GM12878 (cell line): Measurements from ENCODE around the gene ARHGAP26. TPM values are rescaled to one million over a fixed set of nuclear protein-coding genes. Genes with fewer than 3 reads are reported as not detected.

Experiments used
- BACH1 ChIP-seq: fragments of 450-650 bp; IDR thresholded peaks from 2 replicates; pipeline ENCODE4 v1.6.1; 2017; ENCODE audit warnings: mild to moderate bottlenecking, borderline replicate concordance
- BMI1 ChIP-seq: fragments of 450-650 bp; IDR thresholded peaks from 2 replicates; pipeline ENCODE4 v1.6.1; 2016; ENCODE audit warnings: mild to moderate bottlenecking, moderate library complexity, borderline replicate concordance
- CHD2 ChIP-seq: IDR thresholded peaks from 2 replicates; pipeline ENCODE4 v1.6.1; 2011; ENCODE audit warnings: low read depth, low read length, improper control_type of control experiment, borderline replicate concordance
- CREM ChIP-seq: IDR thresholded peaks from 2 replicates; pipeline ENCODE4 v1.6.1; 2014; ENCODE audit warnings: antibody characterized with exemption, low read depth
- KLF5 ChIP-seq: fragments of 450-650 bp; IDR thresholded peaks from 2 replicates; pipeline ENCODE4 v1.6.1; 2014; ENCODE audit warnings: mild to moderate bottlenecking; ENCODE audit not compliant: partially characterized antibody
- MEF2A ChIP-seq: IDR thresholded peaks from 2 replicates; pipeline ENCODE4 v1.6.1; 2011; ENCODE audit warnings: low read depth, mild to moderate bottlenecking, low read length, moderate library complexity; ENCODE audit not compliant: insufficient read depth
- MYB ChIP-seq: fragments of 150-350 bp; IDR thresholded peaks from 2 replicates; pipeline ENCODE4 v1.6.1; 2014; ENCODE audit warnings: mild to moderate bottlenecking, low read depth, low read length, borderline replicate concordance
- PBX3 ChIP-seq: IDR thresholded peaks from 2 replicates; pipeline ENCODE4 v1.6.1; 2011; ENCODE audit warnings: mild to moderate bottlenecking, low read depth, low read length, moderate library complexity; ENCODE audit not compliant: insufficient replicate concordance
- RELA ChIP-seq: fragments of 450-650 bp; IDR thresholded peaks from 2 replicates; pipeline ENCODE4 v1.8.0; 2014; ENCODE audit warnings: borderline replicate concordance; ENCODE audit not compliant: partially characterized antibody
- SMAD1 ChIP-seq: fragments of 450-650 bp; IDR thresholded peaks from 2 replicates; pipeline ENCODE4 v1.6.1; 2018; ENCODE audit warnings: mild to moderate bottlenecking, low read depth; ENCODE audit not compliant: partially characterized antibody
- TCF3 ChIP-seq: IDR thresholded peaks from 2 replicates; pipeline ENCODE4 v1.6.1; 2012; ENCODE audit warnings: low read depth, mild to moderate bottlenecking, low read length, borderline replicate concordance; ENCODE audit not compliant: insufficient read depth
- polyA plus RNA-seq, 11 experiments: library from polyadenylated mRNA; depleted of rRNA in 4 of 11; unstranded in 6 of 11; stranded (reverse) in 5 of 11; fragments of >200 nt; fragmentation: Nextera tagmentation in 4 of 11; fragmentation: Illumina TruSeq in 1 of 11; extraction: Ambion mirVana in 4 of 11; extraction: Trizol in 1 of 11; gene quantifications; 1 replicate in 1 of 11; 2 replicates in 10 of 11; pipeline versions ENCODE4 v1.2.1 to v1.2.3, GENCODE V29; 2011 to 2016; ENCODE audit warnings: inconsistent platforms in 2 of 11, missing spikeins in 2 of 11, low read depth in 1 of 11
- total RNA-seq, 4 experiments: library from RNA; depleted of rRNA in 3 of 4; stranded (reverse); fragments of >200 nt in 3 of 4; fragmentation: Illumina TruSeq in 1 of 4; extraction: Trizol in 1 of 4; gene quantifications; 2 replicates each; pipeline versions ENCODE4 v1.2.1 to v1.2.3, GENCODE V29; 2013 to 2021
- TF ChIP-seq, protein P1 (sequence below): IDR thresholded peaks from 2 replicates; pipeline ENCODE4 v1.6.1; 2011; ENCODE audit warnings: borderline replicate concordance, low read depth, mild to moderate bottlenecking, moderate library complexity, low read length; ENCODE audit not compliant: insufficient read depth, poor library complexity, severe bottlenecking

ARHGAP26 gene
- total and polyA plus RNA-seq, 10 of the 15 experiments (the other 5 are each of a cell fraction or from before 2014, with no cell fraction given) = 9.4 to 41.5 (median 19.3) TPM

- peak; percentile 93 for TF ChIP-seq MEF2A
- TF ChIP-seq MYB = 0 out of 2 replicates have a peak, but pooled peaks have one; percentile 21
- TF ChIP-seq, protein P1, sequence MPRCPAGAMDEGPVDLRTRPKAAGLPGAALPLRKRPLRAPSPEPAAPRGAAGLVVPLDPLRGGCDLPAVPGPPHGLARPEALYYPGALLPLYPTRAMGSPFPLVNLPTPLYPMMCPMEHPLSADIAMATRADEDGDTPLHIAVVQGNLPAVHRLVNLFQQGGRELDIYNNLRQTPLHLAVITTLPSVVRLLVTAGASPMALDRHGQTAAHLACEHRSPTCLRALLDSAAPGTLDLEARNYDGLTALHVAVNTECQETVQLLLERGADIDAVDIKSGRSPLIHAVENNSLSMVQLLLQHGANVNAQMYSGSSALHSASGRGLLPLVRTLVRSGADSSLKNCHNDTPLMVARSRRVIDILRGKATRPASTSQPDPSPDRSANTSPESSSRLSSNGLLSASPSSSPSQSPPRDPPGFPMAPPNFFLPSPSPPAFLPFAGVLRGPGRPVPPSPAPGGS = peak; percentile 56
- TF ChIP-seq KLF5 = no peak
- peak; percentile 86 for TF ChIP-seq PBX3
- peak; percentile 42; the same call in 1 of the 2 replicates for TF ChIP-seq BACH1
- TF ChIP-seq CHD2 = peak; percentile 58; the same call in 1 of the 2 replicates
- TF ChIP-seq RELA = peak; percentile 60
- peak; percentile 64 for TF ChIP-seq CREM
- TF ChIP-seq SMAD1 = peak; percentile 78
- peak; percentile 40; the same call in 1 of the 2 replicates for TF ChIP-seq BMI1
- peak; percentile 71; the same call in 1 of the 2 replicates for TF ChIP-seq TCF3
Observed at GRCh38 chr5:143054480-143054941, 284.3 kb downstream of the ARHGAP26 start (continued).
